OCI-LY3 (cell line): ENCODE data around the gene STYXL1.

Source experiments
- EZH2phosphoT487 ChIP-seq: fragments of 200-600 bp; shearing (Covaris generic); IDR thresholded peaks from 2 replicates; pipeline ENCODE4 v1.6.1; 2018; ENCODE audit warnings: antibody characterized with exemption, mixed run types, low read depth
- TF ChIP-seq, protein P1 (sequence below): fragments of 200-600, 300-600 bp; sonication (generic); IDR thresholded peaks from 2 replicates; pipeline ENCODE4 v1.5.1; 2014; ENCODE audit warnings: antibody characterized with exemption, low read length, low read depth

DNA sequence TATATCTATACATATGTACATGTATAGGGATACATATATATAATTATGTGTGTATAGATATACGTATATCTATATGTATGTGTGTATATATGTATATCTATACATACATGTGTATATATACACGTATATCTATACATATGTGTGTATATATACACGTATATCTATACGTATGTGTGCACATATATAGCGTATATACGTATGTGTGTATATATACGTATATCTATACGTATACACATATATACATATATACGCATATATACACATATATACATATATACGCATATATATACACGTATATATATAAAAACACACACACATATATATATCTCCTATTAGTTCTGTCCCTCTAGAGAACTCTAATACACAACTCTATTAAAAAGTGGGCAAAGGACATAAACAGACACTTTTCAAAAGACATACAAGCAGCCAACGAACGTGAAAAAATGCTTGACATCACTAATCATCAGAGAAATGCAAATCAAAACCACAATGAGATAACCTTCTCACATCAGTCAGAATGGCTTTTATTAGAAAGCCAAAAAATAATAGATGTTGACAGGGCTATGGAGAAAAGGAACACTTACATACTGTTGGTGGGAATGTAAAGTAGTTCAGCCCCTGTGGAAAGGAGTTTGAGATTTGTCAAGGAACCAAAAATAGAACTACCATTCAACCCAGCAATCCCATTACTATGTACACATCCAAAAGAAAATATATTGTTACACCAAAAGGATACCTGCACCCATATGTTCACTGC is 31.4 kb downstream of the STYXL1 start:
- TF ChIP-seq, protein P1, sequence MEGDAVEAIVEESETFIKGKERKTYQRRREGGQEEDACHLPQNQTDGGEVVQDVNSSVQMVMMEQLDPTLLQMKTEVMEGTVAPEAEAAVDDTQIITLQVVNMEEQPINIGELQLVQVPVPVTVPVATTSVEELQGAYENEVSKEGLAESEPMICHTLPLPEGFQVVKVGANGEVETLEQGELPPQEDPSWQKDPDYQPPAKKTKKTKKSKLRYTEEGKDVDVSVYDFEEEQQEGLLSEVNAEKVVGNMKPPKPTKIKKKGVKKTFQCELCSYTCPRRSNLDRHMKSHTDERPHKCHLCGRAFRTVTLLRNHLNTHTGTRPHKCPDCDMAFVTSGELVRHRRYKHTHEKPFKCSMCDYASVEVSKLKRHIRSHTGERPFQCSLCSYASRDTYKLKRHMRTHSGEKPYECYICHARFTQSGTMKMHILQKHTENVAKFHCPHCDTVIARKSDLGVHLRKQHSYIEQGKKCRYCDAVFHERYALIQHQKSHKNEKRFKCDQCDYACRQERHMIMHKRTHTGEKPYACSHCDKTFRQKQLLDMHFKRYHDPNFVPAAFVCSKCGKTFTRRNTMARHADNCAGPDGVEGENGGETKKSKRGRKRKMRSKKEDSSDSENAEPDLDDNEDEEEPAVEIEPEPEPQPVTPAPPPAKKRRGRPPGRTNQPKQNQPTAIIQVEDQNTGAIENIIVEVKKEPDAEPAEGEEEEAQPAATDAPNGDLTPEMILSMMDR: no peak
- no peak for TF ChIP-seq EZH2phosphoT487
